C4-2B (cell line): Measurements from ENCODE around the gene PHC3.

Source experiments
- H3K27ac ChIP-seq: fragments of 450-650 bp; 2 replicates; pipeline ENCODE4 v1.5.1; 2017
- CTCF ChIP-seq: fragments of 450-650 bp; conservative IDR thresholded peaks from 2 replicates; pipeline ENCODE4 v1.5.1; 2017; ENCODE audit warnings: mild to moderate bottlenecking
- ZFX ChIP-seq: fragments of 450-650 bp; IDR thresholded peaks from 2 replicates; pipeline ENCODE4 v1.6.1; 2017

PHC3 gene

GRCh38 chr3:170078620-170079281, 102.8 kb downstream of the PHC3 start:
- TF ChIP-seq ZFX (no peak), CTCF (peak; percentile 33)
- no peak overlapping the region for H3K27ac ChIP-seq

- no peak for TF ChIP-seq CTCF
- no peak for TF ChIP-seq ZFX
- H3K27ac ChIP-seq, result no peak overlapping the region
These were observed 104.2 kb downstream of the PHC3 start for GRCh38 chr3:170077361-170077760.

- no peak overlapping the region for H3K27ac ChIP-seq
- TF ChIP-seq ZFX (no peak), CTCF (no peak)
These were observed 104.8 kb downstream of the PHC3 start for GRCh38 chr3:170076715-170077238.

GRCh38 chr3:170075441-170076091, 106.0 kb downstream of the PHC3 start:
- no peak overlapping the region for H3K27ac ChIP-seq
- TF ChIP-seq CTCF (no peak), ZFX (no peak)

GRCh38 chr3:170064108-170064507, 117.4 kb downstream of the PHC3 start:
- TF ChIP-seq ZFX (no peak), CTCF (no peak)

GRCh38 chr3:170063691-170064090, 117.8 kb downstream of the PHC3 start:
- TF ChIP-seq CTCF (no peak), ZFX (no peak)

More at GRCh38 chr3:170064108-170064507, 117.4 kb downstream of the PHC3 start:
- H3K27ac ChIP-seq, result no peak overlapping the region

GRCh38 chr3:170062769-170063168, 118.8 kb downstream of the PHC3 start:
- no peak for TF ChIP-seq ZFX
- TF ChIP-seq CTCF, result peak; percentile 47
- no peak overlapping the region for H3K27ac ChIP-seq

More at GRCh38 chr3:170063691-170064090, 117.8 kb downstream of the PHC3 start:
- no peak overlapping the region for H3K27ac ChIP-seq
